IMR-90 (cell line): ENCODE results near the gene OGFR. TPM values are rescaled to one million over a fixed set of nuclear protein-coding genes. Genes with fewer than 3 reads are reported as not detected.

ENCODE experiments used
- ATAC-seq: fragments of 200-7000 bp; cut with Tn5 transposase; 2 replicates; pipeline ENCODE4 v1.9.1; 2020; ENCODE audit warnings: low read depth, mild to moderate bottlenecking, moderate library complexity
- BruUV-seq: library from RNA; stranded (reverse); fragments of 400-500 nt; replicated peaks from 2 replicates; lab custom pipeline; 2021; lab: Mats Ljungman, UMichigan
- CTCF ChIA-PET: fragments of 300-600 bp; formaldehyde crosslinking; extraction: SDS; loops from one replicate; lab custom pipeline; 2021; ENCODE audit warnings: antibody characterized with exemption; lab: Yijun Ruan, JAX
- POLR2A ChIA-PET: fragments of 300-600 bp; sonication (Branson Sonifier 250); formaldehyde crosslinking; loops from one replicate; lab custom pipeline; 2022; ENCODE audit warnings: antibody characterized with exemption; ENCODE audit not compliant: unreplicated experiment; lab: Charles Lee
- DNase-seq: peaks from one replicate; pipeline ENCODE4 v3.0.0; 2013
- H2AFZ ChIP-seq: replicated peaks from 2 replicates; pipeline ENCODE3; 2013; ENCODE audit warnings: low read length, mild to moderate bottlenecking; ENCODE audit not compliant: poor library complexity
- H2AK5ac ChIP-seq: 2 replicates; pipeline ENCODE4 v1.6.1; 2013; ENCODE audit warnings: low read depth, low read length, inconsistent platforms
- H2AK9ac ChIP-seq: replicated peaks from 2 replicates; pipeline ENCODE3; 2013; ENCODE audit warnings: mild to moderate bottlenecking, low read depth, low read length, moderate library complexity; ENCODE audit not compliant: poor library complexity
- H2BK120ac ChIP-seq: 2 replicates; pipeline ENCODE4 v1.6.1; 2013; ENCODE audit warnings: low read depth, low read length, inconsistent platforms
- H2BK15ac ChIP-seq: 3 replicates; pipeline ENCODE4 v1.6.1; 2013; ENCODE audit warnings: low read depth, low read length, inconsistent platforms
- H2BK20ac ChIP-seq: 2 replicates; pipeline ENCODE4 v1.6.1; 2013; ENCODE audit warnings: low read depth, mild to moderate bottlenecking, inconsistent platforms, low read length, moderate library complexity
- H2BK5ac ChIP-seq: 2 replicates; pipeline ENCODE4 v1.6.1; 2013; ENCODE audit warnings: mild to moderate bottlenecking, low read depth, low read length, inconsistent platforms; ENCODE audit not compliant: poor library complexity, severe bottlenecking
- H3K14ac ChIP-seq: replicated peaks from 2 replicates; pipeline ENCODE4 v1.6.1; 2013; ENCODE audit warnings: low read depth, low read length, inconsistent platforms
- H3K18ac ChIP-seq: 2 replicates; pipeline ENCODE4 v1.6.1; 2013; ENCODE audit warnings: low read depth, low read length, control low read depth
- H3K23ac ChIP-seq: 2 replicates; pipeline ENCODE4 v1.6.1; 2013; ENCODE audit warnings: low read depth, low read length, inconsistent platforms
- H3K27ac ChIP-seq: 2 replicates; pipeline ENCODE4 v1.5.1; 2013; ENCODE audit warnings: mild to moderate bottlenecking, control low read depth, low read length; ENCODE audit not compliant: insufficient read depth
- H3K27me3 ChIP-seq: 2 replicates; pipeline ENCODE4 v1.6.1; 2013; ENCODE audit warnings: low read length; ENCODE audit not compliant: control insufficient read depth, insufficient read depth
- H3K36me3 ChIP-seq: 2 replicates; pipeline ENCODE4 v1.6.1; 2013; ENCODE audit warnings: low read length, mixed read lengths; ENCODE audit not compliant: control insufficient read depth, insufficient read depth
- H3K4ac ChIP-seq: 2 replicates; pipeline ENCODE4 v1.6.1; 2013; ENCODE audit warnings: low read depth, low read length, inconsistent platforms
- H3K4me1 ChIP-seq: 2 replicates; pipeline ENCODE4 v1.6.1; 2013; ENCODE audit warnings: low read length, mixed read lengths; ENCODE audit not compliant: control insufficient read depth, insufficient read depth
- H3K4me2 ChIP-seq: 2 replicates; pipeline ENCODE4 v1.6.1; 2013; ENCODE audit warnings: low read depth, mild to moderate bottlenecking, control low read depth, low read length, moderate library complexity
- H3K4me3 ChIP-seq: 2 replicates; pipeline ENCODE4 v1.5.1; 2013; ENCODE audit warnings: low read depth, mild to moderate bottlenecking, control low read depth, low read length, moderate library complexity; ENCODE audit not compliant: insufficient read depth
- H3K56ac ChIP-seq: 2 replicates; pipeline ENCODE4 v1.6.1; 2013; ENCODE audit warnings: low read length, inconsistent platforms; ENCODE audit not compliant: insufficient read depth; ENCODE audit errors: extremely low read depth
- H3K79me1 ChIP-seq, 2 experiments: 2 replicates each; pipeline ENCODE4 v1.6.1; 2013; ENCODE audit warnings: low read length in 2 of 2, inconsistent platforms in 1 of 2, low read depth in 1 of 2
- H3K9ac ChIP-seq: 2 replicates; pipeline ENCODE4 v1.6.1; 2013; ENCODE audit warnings: low read depth, low read length, control low read depth
- H3K9me1 ChIP-seq: 2 replicates; pipeline ENCODE4 v1.6.1; 2013; ENCODE audit warnings: low read length, inconsistent platforms; ENCODE audit not compliant: insufficient read depth
- H3K9me3 ChIP-seq: 2 replicates; pipeline ENCODE4 v1.6.1; 2013; ENCODE audit warnings: low read length; ENCODE audit not compliant: control insufficient read depth, insufficient read depth
- H4K20me1 ChIP-seq: 2 replicates; pipeline ENCODE4 v1.6.1; 2013; ENCODE audit warnings: low read length, inconsistent platforms; ENCODE audit not compliant: insufficient read depth
- H4K5ac ChIP-seq: 2 replicates; pipeline ENCODE4 v1.6.1; 2013; ENCODE audit warnings: mild to moderate bottlenecking, low read depth, low read length, control low read depth
- H4K8ac ChIP-seq, 2 experiments: 2 replicates each; pipeline ENCODE4 v1.6.1; 2013; ENCODE audit warnings: low read depth in 2 of 2, low read length in 2 of 2, control low read depth in 1 of 2, inconsistent platforms in 1 of 2
- H4K91ac ChIP-seq: 2 replicates; pipeline ENCODE4 v1.6.1; 2013; ENCODE audit warnings: low read depth, low read length, inconsistent platforms; ENCODE audit not compliant: insufficient read depth
- BHLHE40 ChIP-seq: fragments of 150-350 bp; IDR thresholded peaks from 2 replicates; pipeline ENCODE4 v1.6.1; 2016; ENCODE audit warnings: mild to moderate bottlenecking, low read depth, low read length
- CEBPB ChIP-seq: IDR thresholded peaks from 2 replicates; pipeline ENCODE4 v1.6.1; 2012; ENCODE audit warnings: low read depth, low read length, improper control_type of control experiment
- CHD1 ChIP-seq: IDR thresholded peaks from 2 replicates; pipeline ENCODE4 v1.6.1; 2012; ENCODE audit warnings: low read depth, low read length, improper control_type of control experiment
- CTCF ChIP-seq: conservative IDR thresholded peaks from 2 replicates; pipeline ENCODE4 v1.5.1; 2012; ENCODE audit warnings: mild to moderate bottlenecking, low read depth, low read length, improper control_type of control experiment
- ELK1 ChIP-seq: fragments of 150-350 bp; IDR thresholded peaks from 2 replicates; pipeline ENCODE4 v1.6.1; 2016; ENCODE audit warnings: low read depth, mild to moderate bottlenecking, low read length, moderate library complexity, borderline replicate concordance
- FOS ChIP-seq: fragments of 150-350 bp; IDR thresholded peaks from 2 replicates; pipeline ENCODE4 v1.6.1; 2016; ENCODE audit warnings: low read depth, low read length
- MAFK ChIP-seq: IDR thresholded peaks from 2 replicates; pipeline ENCODE4 v1.6.1; 2012; ENCODE audit warnings: low read depth, low read length, improper control_type of control experiment
- MAZ ChIP-seq: IDR thresholded peaks from 2 replicates; pipeline ENCODE4 v1.6.1; 2012; ENCODE audit warnings: low read depth, mild to moderate bottlenecking, low read length, improper control_type of control experiment, moderate library complexity, borderline replicate concordance
- MXI1 ChIP-seq: IDR thresholded peaks from 2 replicates; pipeline ENCODE4 v1.6.1; 2012; ENCODE audit warnings: low read depth, mild to moderate bottlenecking, low read length, moderate library complexity, borderline replicate concordance
- NFE2L2 ChIP-seq: fragments of 150-350 bp; IDR thresholded peaks from 2 replicates; pipeline ENCODE4 v1.6.1; 2016; ENCODE audit warnings: low read depth, mild to moderate bottlenecking, low read length
- POLR2A ChIP-seq: IDR thresholded peaks from 2 replicates; pipeline ENCODE4 v1.6.1; 2012; ENCODE audit warnings: mild to moderate bottlenecking, low read depth, low read length
- RAD21 ChIP-seq: IDR thresholded peaks from 2 replicates; pipeline ENCODE4 v1.6.1; 2012; ENCODE audit warnings: low read length, improper control_type of control experiment
- RCOR1 ChIP-seq: IDR thresholded peaks from 2 replicates; pipeline ENCODE4 v1.6.1; 2012; ENCODE audit warnings: mild to moderate bottlenecking, low read length, improper control_type of control experiment; ENCODE audit not compliant: insufficient replicate concordance
- RFX5 ChIP-seq: IDR thresholded peaks from 2 replicates; pipeline ENCODE4 v1.8.0; 2012; ENCODE audit warnings: low read depth, mild to moderate bottlenecking, low read length, moderate library complexity
- SMC3 ChIP-seq: fragments of 150-350 bp; IDR thresholded peaks from 2 replicates; pipeline ENCODE4 v1.6.1; 2016; ENCODE audit warnings: low read depth, mild to moderate bottlenecking, antibody characterized with exemption, low read length, moderate library complexity
- WGBS, 2 experiments: methylation state at CpG; one replicate each; pipeline versions ENCODE4 v1.1.5 to v1.1.7; 2013; ENCODE audit warnings: missing lambda C conversion rate in 2 of 2; ENCODE audit not compliant: insufficient read length in 1 of 2; ENCODE audit errors: extremely low coverage in 2 of 2; 5-methylcytosine and 5-hydroxymethylcytosine counted together
- dilution Hi-C: fragments of 300-500 bp; cut with HindIII; formaldehyde crosslinking; loops from one replicate; pipeline ENCODE4 v1.14.3; 2018; ENCODE audit warnings: low sequenced_read_pairs; ENCODE audit not compliant: unreplicated experiment
- in situ Hi-C: fragments of 300-500 bp; cut with MboI; formaldehyde crosslinking; loops from 3 replicates; pipeline ENCODE4 v1.14.3; 2019; ENCODE audit warnings: low sequenced_read_pairs, inconsistent platforms, mixed read lengths
- intact Hi-C: fragments of 100-400 bp; cut with micrococcal nuclease; formaldehyde crosslinking; loops from 2 replicates; pipeline ENCODE4 v1.10.0; 2022
- polyA plus RNA-seq, 3 experiments: library from polyadenylated mRNA; depleted of rRNA; stranded (reverse); fragments of >200 nt; gene quantifications; 2 replicates each; pipeline ENCODE4 v1.2.3, GENCODE V29; 2012; ENCODE audit warnings: low replicate concordance in 1 of 3
- total RNA-seq: library from RNA; depleted of rRNA; stranded (reverse); fragments of >200 nt; gene quantifications from 2 replicates; pipeline ENCODE4 v1.2.3, GENCODE V29; 2012
- TF ChIP-seq, protein P1 (sequence below): fragments of 150-350 bp; IDR thresholded peaks from 2 replicates; pipeline ENCODE4 v1.6.1; 2017; ENCODE audit warnings: mild to moderate bottlenecking, antibody characterized with exemption, low read length, low read depth

OGFR gene
- total and polyA plus RNA-seq, 2 of the 4 experiments (the other 2 are of a cell fraction), result 22.4 to 30.1 TPM

DNA sequence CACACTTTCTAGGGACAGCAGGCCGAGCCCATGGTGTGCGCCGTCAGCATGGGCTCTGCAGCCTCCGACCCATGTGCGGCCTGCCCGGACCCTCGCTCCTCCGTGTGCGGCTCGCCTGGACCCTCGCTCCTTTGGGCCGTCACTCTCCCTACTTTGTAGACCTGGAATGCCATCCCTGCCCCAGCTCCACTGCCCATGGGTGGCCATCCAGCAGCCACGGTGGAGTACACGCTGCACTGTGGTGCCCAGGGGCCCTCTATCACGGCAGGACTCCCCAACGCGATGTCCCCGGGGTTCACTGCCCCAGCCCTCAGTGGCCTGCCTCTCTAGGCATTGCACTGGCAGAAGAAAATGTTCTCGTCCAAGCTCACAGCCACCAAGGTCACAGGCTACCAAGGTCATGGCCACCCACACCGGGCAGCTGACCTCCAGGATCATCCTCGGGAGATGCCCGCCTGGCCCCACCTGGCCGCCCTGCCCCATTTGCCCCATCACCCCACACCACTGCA, 32.5 kb upstream of the OGFR start:
- Histone ChIP-seq H4K5ac (no peak overlapping the region), H4K8ac (no peak overlapping the region), H2BK5ac (no peak overlapping the region), H3K79me1 (no peaks in the 10 kb centered on the region), H2AFZ (no peak overlapping the region), H3K23ac (no peak overlapping the region), H3K18ac (no peak overlapping the region), H3K9ac (no peak overlapping the region), H2AK5ac (no peak overlapping the region), H3K4ac (no peak overlapping the region), H3K4me3 (no peak overlapping the region), H3K36me3 (no peaks in the 10 kb centered on the region), H3K27ac (no peak overlapping the region), H3K4me2 (no peak overlapping the region), H2BK20ac (no peak overlapping the region), H3K56ac (no peak overlapping the region), H3K4me1 (peaks cover 11% of the 10 kb centered on the region), H3K9me3 (no peaks in the 10 kb centered on the region), H4K91ac (no peak overlapping the region), H3K14ac (no peak overlapping the region), H2BK120ac (no peak overlapping the region), H2BK15ac (no peak overlapping the region), H4K20me1 (no peaks in the 10 kb centered on the region), H3K9me1 (peaks cover 4% of the 10 kb centered on the region), H2AK9ac (no peak overlapping the region), H3K27me3 (peaks cover 4% of the 10 kb centered on the region; the same call in 1 of the 2 replicates)
- dilution Hi-C loops (no loop called here), in situ Hi-C loops (no loop called here), intact Hi-C loops (no loop called here)
- TF ChIP-seq RCOR1 (no peak), MXI1 (no peak), CTCF (no peak), MAZ (no peak), POLR2A (no peak), RAD21 (no peak), RFX5 (no peak), FOS (no peak), BHLHE40 (no peak), SMC3 (no peak), CHD1 (no peak), NFE2L2 (no peak), CEBPB (no peak), MAFK (no peak), ELK1 (no peak)
- TF ChIP-seq, protein P1, sequence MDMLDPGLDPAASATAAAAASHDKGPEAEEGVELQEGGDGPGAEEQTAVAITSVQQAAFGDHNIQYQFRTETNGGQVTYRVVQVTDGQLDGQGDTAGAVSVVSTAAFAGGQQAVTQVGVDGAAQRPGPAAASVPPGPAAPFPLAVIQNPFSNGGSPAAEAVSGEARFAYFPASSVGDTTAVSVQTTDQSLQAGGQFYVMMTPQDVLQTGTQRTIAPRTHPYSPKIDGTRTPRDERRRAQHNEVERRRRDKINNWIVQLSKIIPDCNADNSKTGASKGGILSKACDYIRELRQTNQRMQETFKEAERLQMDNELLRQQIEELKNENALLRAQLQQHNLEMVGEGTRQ, result no peak
- CTCF ChIA-PET, result no interaction called here
- POLR2A ChIA-PET, result no interaction called here
- no peak for ATAC-seq
- WGBS, 2 experiments, result 85% methylated on average over 13 of the region's 23 CpGs; no CpG with 5 or more reads in 1 of the 2 experiments
- BruUV-seq, result no TSS peak
- DNase-seq, result no peak
